ENCODE results near the gene FRMD4B. TPM values are rescaled to one million over a fixed set of nuclear protein-coding genes. Genes with fewer than 3 reads are reported as not detected.

The FRMD4B gene
- total and polyA plus RNA-seq, 2 experiments from 2014 or later = 6.4 to 12.8 TPM

- Histone ChIP-seq H3K27me3 (ENCODE audit: insufficient read depth) (no peaks in the 10 kb centered on the region), H3K79me2 (replicated peaks; ENCODE audit: insufficient read depth) (no peaks in the 10 kb centered on the region), H3F3A (replicated peaks; ENCODE audit: low read depth) (no peaks in the 10 kb centered on the region), H3K9me2 (ENCODE audit: insufficient read depth) (no peaks in the 10 kb centered on the region), H2AFZ (no peak overlapping the region), H3K36me3 (ENCODE audit: insufficient read depth) (no peaks in the 10 kb centered on the region), H3K4me3 (no peak overlapping the region), H4K20me1 (replicated peaks; ENCODE audit: insufficient read depth) (no peaks in the 10 kb centered on the region), H3K27ac (ENCODE audit: low read depth) (no peak overlapping the region), H3K4me1 (ENCODE audit: insufficient read depth) (no peaks in the 10 kb centered on the region), H3K4me2 (no peak overlapping the region)
- ATAC-seq (no peak), DNase-seq (ENCODE audit: low spot score) (no peak)
- Mint-ChIP-seq H3K27ac (no peak overlapping the region), H3K4me1 (peaks cover 7% of the 10 kb centered on the region; the same call in 2 of the 3 replicates), H3K9me3 (no peaks in the 10 kb centered on the region), H3K4me3 (no peak overlapping the region), H3K36me3 (ENCODE audit: low read depth) (no peaks in the 10 kb centered on the region; the same call in 2 of the 3 replicates), H3K27me3 (ENCODE audit: insufficient read depth, low read depth, poor library complexity) (no peaks in the 10 kb centered on the region)
- TF ChIP-seq CTCF (conservative IDR thresholded peaks at IDR 0.05; ENCODE audit: low read depth in 2 of 2) (no peak), EZH2phosphoT487 (IDR thresholded peaks at IDR 0.05; ENCODE audit: unreplicated experiment) (no peak), ZNF114 (CRISPR knock-in tag; IDR thresholded peaks at IDR 0.05) (no peak), CREB1 (CRISPR knock-in tag; IDR thresholded peaks at IDR 0.05; ENCODE audit: low read depth) (no peak), JUNB (IDR thresholded peaks at IDR 0.05; ENCODE audit: unreplicated experiment) (no peak), ETS1 (IDR thresholded peaks at IDR 0.05) (no peak), NANOG (IDR thresholded peaks at IDR 0.05; ENCODE audit: borderline replicate concordance) (no peak), ZNF462 (CRISPR knock-in tag; IDR thresholded peaks at IDR 0.05) (no peak), ZNF331 (CRISPR knock-in tag; IDR thresholded peaks at IDR 0.05; ENCODE audit: low read depth) (no peak), POLR2AphosphoS5 (IDR thresholded peaks at IDR 0.05; ENCODE audit: low read depth) (no peak), EZH2 (IDR thresholded peaks at IDR 0.05; ENCODE audit: low read depth, unreplicated experiment) (no peak), STAT1 (IDR thresholded peaks at IDR 0.05; ENCODE audit: unreplicated experiment) (no peak), REST (IDR thresholded peaks at IDR 0.05; ENCODE audit: unreplicated experiment) (no peak)
These were observed 57.0 kb downstream of the FRMD4B start for GRCh38 chr3:69328963-69329302.
